Measurements from ENCODE around the gene SVBP. TPM values are rescaled to one million over a fixed set of nuclear protein-coding genes. Genes with fewer than 3 reads are reported as not detected.
"Not testable (repeated sequence)": the region's sequence is repeated elsewhere in the genome, so short reads cannot be mapped to it uniquely, and the experiment has no call there.

SVBP gene, protein sequence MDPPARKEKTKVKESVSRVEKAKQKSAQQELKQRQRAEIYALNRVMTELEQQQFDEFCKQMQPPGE
- total RNA-seq: 7.0 TPM

DNA sequence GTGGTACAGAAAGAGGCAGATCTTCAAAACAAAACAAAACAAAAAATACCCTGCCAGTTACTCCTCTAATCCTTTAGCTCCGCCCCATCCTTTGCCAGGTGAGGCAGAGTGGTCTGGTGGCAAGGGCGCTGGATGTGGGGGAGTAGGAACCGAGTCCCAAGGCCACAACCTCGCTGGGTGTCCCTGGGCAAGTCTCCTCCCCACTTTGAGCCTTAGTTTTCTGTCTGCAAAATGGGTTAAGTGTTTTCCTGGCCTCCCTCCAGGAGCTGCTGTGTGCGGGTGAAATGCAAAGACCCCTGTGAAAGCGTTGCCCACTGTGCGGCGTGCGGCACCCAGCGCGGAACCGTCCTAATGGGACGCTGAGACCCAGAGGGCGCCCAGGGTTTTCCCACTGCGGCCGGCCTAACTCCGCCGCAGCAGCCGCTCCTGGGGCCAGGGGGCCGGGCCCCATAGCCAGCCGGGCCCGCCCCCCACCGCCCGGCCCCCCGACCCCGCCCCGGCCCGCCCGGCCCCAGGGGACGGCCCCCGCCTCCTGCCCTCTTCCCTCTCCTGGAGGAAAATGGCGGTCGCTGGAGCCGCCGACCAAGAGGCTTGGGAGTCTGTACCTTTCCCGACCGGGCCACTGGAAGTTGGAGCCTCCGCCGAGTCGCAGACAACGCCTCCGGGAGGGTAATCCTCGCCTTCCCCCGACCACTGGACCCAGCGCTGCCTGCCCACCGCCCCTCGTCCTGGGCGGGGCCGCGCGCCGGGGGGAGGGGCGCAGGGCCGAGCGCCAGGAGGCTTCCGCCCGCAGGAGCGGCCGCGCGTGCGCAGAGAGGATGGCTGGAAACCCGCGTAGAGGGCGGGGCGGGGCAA is at the start of gene SVBP, which contains the start of gene ERMAP:
SVBP (minus strand) TSS at position 813 of the 855 bp plus-strand sequence. CDS start 853 bp downstream, outside the sequence.
ERMAP (plus strand) TSS at position 538 of the 855 bp plus-strand sequence. CDS start 13,327 bp downstream, outside the sequence.
- DNase-seq (ENCODE audit: low read depth in 2 of 3, low spot score in 2 of 3): peak; percentile 89 to 93 (median 92)

DNA sequence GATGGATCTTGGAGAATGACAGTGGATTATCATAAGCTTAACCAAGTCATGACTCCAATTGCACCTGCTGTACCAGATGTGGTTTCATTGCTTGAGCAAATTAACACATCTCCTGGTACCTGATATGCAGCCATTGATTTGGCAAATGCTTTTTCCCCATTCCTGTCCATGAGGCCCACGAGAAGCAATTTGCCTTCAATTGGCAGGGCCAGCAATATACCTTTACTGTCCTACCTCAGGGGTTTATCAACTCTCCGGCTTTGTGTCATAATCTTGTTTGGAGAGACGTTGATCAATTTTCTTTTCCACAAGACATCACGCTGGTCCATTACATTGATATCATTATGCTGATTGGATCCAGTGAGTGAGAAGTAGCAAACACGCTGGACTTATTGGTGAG is 49.4 kb upstream of the SVBP start:
- DNase-seq (ENCODE audit: low read depth in 2 of 3, low spot score in 2 of 3): no peak

DNA sequence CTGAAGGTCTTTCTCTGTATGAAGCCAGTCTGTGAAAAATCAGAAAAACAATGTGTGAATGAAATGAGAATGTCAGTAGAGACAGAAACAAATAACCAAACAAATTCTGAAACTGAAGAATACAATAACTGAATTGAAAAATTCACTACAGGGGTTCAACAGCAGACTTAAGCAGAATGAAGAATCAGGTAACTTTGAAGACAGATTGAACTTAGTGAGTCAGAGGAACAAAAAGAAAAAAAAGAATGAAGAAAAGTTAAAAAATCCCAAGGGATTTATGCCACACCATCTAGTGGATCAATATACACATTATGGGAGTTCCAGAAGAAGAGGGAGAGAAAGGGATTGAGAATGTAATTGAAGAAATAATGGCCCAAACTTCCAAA is 43.8 kb upstream of the SVBP start:
- DNase-seq (ENCODE audit: low read depth in 2 of 3, low spot score in 2 of 3): no peak

DNA sequence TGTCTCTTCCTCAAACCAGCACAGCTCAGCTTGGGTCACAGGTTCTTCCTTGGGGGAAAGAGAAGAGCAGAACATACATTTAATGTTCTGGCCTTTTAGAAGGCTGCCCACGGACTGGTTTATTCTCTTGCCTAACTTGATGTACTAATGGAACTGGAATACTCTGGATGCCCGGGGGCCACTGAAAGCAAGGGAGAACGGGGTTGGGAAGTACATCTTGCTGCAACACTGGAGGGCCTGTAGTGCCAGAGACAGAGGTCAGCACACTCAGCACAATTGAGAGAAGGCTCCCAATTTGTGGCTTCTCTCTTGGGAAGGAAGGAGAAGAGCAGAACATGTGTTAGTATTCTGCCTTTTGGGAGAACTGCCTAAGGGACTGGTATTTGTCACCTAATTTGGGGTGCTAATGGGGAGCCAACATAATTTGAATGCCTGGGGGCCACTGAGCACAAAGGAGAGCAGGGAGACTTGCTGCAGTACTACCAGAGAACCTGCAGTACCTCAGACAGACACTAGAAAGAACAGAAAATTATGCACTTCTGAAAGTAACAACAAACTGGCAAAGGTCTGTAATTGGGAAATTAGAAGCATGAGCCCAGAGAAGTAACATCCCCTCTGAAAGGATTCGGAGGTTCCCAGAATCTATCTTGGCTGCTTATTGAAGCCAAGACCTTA is 43.3 kb upstream of the SVBP start:
- no peak for DNase-seq (ENCODE audit: low read depth in 2 of 3, low spot score in 2 of 3)

DNA sequence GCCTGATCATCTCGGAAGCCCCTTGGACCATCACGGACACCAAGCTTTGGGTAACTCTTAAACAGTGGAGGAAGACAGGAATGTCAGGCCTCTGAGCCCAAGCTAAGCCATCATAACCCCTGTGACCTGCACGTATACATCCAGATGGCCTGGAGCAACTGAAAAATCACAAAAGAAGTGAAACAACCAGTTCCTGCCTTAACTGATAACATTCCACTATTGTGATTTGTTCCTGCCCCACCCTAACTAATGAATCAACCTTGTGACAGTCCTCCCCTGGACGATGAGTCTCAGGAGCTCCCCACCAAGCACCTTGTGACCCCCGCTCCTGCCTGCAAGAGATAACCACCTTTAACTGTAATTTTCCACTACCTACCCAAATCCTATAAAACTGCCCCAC is 42.2 kb upstream of the SVBP start:
- DNase-seq (ENCODE audit: low read depth in 2 of 3, low spot score in 2 of 3): not testable (repeated sequence)

DNA sequence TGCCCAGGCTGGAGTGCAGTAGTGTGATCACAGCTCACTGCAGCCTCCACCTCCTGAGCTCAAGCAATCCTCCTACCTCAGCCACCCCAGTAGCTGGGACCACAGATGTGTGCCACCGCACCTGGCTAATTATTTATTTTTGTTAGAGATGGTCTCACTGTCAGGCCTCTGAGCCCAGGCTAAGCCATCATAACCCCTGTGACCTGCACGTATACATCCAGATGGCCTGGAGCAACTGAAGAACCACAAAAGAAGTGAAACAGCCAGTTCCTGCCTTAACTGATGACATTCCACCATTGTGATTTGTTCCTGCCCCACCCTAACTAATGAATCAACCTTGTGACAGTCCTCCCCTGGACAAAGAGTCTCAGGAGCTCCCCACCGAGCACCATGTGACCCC is 39.4 kb upstream of the SVBP start:
- not testable (repeated sequence) for DNase-seq (ENCODE audit: low read depth in 2 of 3, low spot score in 2 of 3)

DNA sequence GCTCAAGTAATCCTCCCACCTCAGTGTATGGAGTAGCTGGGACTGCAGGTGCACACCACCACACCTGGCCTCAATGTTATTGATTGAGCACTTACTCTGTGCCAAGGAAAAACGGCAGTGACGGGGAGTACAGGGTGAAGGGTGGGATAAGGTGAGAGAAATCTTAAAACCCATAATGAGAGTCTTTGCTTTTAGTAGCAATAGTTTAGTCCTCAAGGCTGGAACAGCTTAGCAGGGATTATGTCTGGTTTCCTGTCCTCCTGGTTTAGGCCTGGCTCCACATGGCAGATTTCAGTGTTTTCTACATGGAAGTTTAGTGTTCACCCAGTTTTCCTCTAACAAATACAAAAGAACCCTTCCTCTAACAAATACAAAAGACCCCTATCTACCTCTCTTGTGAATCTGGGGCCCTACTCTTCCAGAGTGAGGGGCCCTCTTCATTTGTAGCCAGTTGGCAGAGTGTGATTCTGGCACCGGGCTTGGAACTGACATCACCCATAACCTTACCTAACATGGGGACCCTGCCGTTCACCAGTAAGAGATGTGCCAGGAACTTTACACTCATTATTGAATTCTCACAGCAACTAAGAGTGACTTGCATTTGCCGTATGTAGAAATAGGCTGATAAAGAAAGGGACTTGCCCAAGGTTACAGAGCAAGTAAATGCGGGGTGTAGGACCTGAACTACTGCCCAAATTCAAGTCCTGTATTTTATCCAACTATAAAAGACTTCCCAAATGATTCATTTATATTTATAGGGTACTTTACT is 36.1 kb upstream of the SVBP start:
- no peak for DNase-seq (ENCODE audit: low read depth in 2 of 3, low spot score in 2 of 3)

DNA sequence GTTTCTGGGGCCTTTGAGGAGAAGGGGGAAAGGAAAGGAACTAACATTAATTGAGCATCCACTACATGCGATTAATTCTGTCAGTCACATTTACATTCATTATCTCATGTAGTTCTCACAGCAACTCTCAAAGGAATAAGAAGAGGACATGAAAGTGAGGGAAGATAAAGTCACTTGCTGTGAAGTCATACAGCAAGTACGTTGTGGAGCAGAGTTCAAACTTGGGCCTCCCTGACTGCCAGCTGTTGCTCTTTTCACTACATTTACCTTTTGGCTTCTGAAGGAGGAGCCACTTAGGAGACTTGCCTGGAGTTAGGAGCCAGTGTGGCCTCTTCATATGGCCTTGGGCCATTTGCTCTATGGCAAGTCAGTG is 35.4 kb upstream of the SVBP start:
- no peak for DNase-seq (ENCODE audit: low read depth in 2 of 3, low spot score in 2 of 3)

DNA sequence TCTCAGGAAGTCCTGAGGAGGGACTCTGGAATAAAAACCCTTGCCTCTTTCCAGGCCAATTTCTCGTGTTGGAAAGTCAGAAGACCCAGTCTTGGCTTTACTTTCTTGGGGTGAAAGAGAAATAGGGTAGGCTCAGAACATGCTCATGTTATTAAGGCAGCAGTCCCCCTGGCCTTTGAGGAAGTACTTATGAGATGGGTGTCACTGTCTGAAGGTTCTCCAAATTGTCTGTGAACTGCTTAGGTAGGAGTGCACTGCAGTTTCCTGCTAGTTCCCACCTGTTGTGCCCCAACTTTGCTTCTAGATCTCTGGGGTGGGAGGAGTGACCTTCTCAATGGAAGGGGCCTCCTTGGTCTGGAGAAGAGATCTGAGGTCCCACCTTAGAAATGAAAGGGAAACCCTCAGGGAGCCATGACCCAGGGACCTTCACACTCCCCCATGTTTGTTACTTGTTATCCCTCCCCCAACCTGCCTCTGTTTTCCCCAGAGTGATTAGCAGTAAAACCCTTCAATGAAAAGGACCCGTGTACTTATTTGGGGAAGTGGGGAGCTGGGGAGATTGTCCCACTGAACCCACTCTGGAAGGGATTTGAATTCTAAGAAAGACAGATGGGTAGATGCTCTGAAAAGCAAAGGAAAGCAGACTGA is 34.9 kb upstream of the SVBP start:
- DNase-seq (ENCODE audit: low read depth in 2 of 3, low spot score in 2 of 3): no peak

DNA sequence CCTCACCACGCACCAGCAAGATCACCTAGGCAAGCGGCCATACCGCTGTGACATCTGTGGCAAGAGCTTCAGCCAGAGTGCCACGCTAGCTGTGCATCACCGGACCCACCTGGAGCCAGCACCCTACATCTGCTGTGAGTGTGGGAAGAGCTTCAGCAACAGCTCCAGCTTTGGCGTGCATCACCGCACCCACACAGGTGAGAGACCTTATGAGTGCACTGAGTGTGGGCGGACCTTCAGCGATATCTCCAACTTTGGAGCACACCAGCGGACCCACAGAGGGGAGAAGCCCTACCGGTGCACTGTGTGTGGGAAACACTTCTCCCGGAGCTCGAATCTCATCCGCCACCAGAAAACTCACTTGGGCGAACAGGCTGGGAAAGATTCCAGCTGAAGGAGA is 34.2 kb upstream of the SVBP start:
- no peak for DNase-seq (ENCODE audit: low read depth in 2 of 3, low spot score in 2 of 3)

DNA sequence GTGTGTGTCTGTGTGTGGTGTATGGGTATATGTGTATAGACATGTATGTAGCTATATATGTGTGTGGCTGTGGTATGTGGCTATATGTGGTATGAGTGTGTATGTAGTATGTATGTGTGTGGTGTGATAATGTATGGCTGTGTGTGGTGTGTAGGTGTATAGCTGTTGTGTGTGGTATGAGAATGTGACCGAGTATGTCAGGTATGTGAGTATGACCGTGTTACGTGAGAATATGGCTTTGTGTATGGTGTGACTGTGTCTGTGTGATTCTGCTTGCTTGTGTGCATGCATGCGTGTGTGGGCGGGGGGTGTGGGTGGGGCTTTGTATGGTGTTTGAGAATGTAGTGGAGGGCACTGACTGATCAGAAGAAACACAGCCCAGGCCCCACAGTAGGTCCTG is 32.7 kb upstream of the SVBP start:
- DNase-seq (ENCODE audit: low read depth in 2 of 3, low spot score in 2 of 3): no peak

DNA sequence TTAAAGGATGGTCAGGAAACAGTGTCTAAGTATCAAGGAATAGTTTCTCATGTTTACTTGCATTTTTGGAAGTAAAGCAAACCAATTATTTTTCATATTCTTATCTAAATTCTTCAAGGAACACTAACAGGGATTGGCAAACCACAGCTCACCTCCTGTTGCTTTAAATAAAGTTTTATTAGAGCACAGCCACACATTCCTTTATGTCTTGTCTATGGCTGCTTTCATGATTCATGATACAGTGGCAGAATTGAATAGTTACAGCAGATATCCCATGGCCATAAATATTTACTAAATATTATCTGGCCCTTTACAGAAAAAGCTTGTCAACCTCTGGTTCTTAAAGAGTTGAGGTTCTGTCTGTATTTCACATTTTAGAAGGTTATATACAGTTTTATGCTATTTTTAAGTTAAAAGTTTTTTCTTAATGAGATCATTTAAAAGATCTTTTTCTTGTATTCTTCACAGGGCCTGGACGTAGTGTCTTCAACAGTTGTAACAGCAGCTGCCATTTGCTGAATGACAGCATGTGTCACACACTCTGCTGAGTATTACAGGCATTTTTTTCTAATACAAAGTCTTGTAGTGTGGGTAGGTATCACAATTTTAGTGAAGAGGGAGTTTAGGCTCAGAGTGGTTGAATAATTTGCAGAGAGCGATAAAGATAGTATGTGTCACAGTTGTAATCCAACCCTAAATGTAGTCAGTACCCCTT is 31.8 kb upstream of the SVBP start:
- DNase-seq (ENCODE audit: low read depth in 2 of 3, low spot score in 2 of 3): no peak

DNA sequence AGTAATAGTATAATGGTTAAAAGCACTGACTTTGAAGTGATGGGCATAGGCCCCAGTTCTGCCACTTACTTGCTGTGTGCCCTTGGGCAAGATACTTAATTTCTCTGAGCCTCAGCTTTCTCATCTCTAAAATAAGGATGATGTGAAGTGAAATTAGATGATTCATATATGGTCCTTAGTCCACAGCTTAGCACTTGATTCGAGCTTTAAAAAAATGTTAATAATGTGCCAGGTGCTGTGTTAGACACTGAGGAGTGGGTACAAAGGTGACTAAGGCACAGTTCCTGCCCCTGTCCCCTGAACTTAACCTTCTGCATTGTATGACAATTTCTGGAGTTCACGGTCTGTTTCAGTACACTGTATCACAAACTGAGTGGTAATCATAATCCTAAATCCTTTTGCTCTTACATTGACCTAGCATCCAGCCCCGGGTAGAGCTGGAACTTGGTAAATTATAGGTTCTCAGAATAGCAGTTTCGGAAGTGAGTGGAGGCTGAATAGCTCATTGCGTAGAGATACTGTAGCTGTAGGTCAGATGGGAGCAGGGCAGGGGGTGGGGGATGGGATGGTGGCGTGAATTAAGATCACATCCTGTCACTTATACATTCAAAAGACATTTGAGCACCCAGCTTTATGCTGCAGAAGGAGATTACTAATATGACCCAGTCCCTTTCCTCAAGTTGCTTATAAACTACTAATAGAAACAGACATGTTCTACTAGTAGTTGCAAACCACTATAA is 30.7 kb upstream of the SVBP start:
- no peak for DNase-seq (ENCODE audit: low read depth in 2 of 3, low spot score in 2 of 3)

DNA sequence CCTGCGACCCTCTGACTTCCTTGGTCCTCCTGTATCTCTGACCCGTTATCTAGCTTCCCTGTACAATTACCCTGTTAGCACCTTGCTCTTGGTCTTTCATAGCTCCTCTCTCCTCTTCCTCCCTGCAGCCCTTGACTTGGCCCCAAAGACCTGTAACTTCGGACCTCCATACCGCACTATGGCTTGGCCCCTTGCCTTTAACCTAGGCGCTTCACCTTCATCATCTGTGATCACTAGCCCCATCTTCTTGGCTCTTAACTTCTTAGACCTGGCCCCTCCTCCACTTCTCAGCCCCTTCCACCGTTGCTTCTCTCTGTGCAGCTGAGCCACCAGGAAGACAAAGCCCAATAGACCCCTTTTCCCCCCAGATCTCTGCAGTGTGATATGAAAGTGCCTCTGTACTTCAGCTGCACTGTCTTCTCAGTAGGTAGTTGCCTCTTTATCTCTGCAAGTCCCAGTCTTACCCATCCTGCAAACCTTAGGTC is 30.0 kb upstream of the SVBP start:
- no peak for DNase-seq (ENCODE audit: low read depth in 2 of 3, low spot score in 2 of 3)

DNA sequence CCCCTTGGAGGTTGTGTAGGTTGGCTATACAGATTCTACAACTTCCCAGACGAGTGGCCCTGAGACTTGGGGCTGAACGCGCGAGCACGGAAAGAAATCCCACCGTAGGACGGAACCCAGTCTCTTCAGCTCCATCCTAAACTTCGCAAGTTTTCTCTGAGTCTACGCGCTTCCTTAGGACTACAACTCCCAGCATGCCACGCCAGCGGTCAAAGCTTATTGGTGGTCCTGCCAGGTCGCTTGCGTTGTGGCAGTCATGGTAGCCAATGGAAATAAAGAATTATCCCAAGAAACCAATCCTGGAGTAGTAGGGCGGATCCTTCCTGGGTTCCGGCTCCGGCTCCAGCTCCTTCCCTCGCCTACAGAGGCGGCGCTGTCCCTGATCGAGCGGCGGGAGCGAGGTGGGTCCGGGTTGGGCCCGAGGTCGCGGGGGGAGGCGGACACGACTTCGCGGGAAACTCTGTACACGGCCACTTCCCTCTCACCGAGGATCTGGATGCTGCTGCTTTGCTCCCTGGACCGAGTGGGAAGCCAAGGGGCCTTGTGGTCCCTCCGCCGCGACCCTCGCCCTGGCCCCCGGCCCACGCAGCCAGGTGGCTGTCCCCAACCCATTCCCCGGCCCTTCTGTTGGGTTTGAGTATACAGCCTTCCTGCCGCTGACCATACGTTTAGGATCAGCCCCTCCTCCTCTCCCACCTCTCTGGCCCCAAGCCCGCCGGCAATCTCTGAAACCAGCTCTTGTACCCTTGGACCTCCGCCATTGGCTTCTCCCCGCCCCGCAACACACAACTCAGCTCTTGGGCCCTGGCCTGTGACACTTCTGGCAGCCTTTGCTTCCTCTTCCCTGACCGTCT is 29.3 kb upstream of the SVBP start, which contains the start of gene ZNF691:
ZNF691 (plus strand) TSS at position 357 of the 854 bp plus-strand sequence. CDS start 3,046 bp downstream, outside the sequence.
- peak; percentile 69 to 97 (median 94) for DNase-seq (ENCODE audit: low read depth in 2 of 3, low spot score in 2 of 3)

DNA sequence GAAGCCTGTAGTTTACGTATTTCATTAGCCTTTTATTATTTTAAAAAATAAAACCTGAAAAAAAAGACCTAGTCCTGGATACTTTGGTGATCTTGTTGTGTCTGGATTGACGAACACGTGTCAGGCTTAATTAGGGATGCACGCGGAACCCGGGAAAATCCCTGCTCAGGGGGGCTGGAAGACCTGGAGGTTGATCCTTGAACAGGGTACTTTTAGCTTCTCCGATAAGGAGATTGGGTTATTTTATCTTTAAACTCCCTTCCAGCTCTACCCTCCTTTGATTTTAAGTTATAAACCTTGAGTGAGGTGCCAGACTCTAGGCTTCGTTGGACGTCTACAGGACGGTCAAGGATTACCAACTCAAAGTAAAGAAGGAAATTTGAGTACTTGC is 28.7 kb upstream of the SVBP start:
- no peak for DNase-seq (ENCODE audit: low read depth in 2 of 3, low spot score in 2 of 3)

DNA sequence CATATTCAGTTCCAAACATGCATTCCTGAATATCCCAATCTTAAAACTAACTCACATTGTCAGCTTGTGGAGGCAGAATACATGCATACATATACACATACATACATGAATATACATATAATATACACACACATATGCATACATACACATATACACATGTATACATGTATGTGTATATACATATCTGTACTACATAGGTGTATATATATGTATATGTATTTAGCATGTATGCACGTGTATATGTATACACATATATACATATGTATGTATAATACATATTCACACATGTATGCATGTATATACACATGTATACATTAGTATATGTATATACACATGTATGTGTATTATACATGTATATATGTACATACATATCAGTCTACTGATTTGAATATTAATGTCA is 28.0 kb upstream of the SVBP start:
- no peak for DNase-seq (ENCODE audit: low read depth in 2 of 3, low spot score in 2 of 3)

DNA sequence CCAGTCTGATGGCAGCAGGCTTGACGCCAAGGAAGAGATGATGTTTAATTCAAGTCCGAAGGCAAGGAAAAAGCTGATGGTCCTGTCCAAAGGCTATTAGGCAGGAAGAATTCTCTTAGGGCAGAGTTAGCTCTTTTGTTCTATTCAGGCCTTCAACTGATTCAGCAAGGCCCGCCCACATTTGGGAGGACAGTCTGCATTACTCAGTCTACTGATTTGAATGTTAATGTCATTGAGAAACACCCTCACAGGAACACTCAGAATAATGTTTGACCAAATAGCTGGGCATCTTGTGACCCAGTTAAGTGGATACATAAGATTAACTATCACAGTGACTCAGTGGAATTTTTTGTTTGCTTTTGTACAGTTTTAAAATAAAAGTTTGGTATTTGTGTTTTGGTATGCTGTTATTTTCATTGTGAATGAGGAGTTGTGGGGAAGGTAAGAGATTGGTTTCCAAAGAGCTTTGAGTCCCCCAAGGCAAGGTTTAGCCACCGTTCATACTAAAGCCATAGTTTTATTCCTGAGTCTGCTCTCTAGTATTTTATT is 27.5 kb upstream of the SVBP start:
- no peak for DNase-seq (ENCODE audit: low read depth in 2 of 3, low spot score in 2 of 3)
